GM12872 (cell line): ENCODE measurements around the gene ANAPC2.

Source experiments
- CTCF ChIP-seq: IDR thresholded peaks from 3 replicates; pipeline ENCODE4 v1.5.1; 2011; ENCODE audit warnings: low read depth, mild to moderate bottlenecking, low read length, moderate library complexity; ENCODE audit not compliant: insufficient read depth

ANAPC2 gene

GRCh38 chr9:137167277-137167746 lies 21.0 kb downstream of the ANAPC2 start:
- no peak for TF ChIP-seq CTCF

- TF ChIP-seq CTCF = no peak
Measured at GRCh38 chr9:137166380-137167229, 21.8 kb downstream of the ANAPC2 start.

- no peak for TF ChIP-seq CTCF
Measured at GRCh38 chr9:137165250-137165836, 23.0 kb downstream of the ANAPC2 start.

- TF ChIP-seq CTCF = no peak
Measured at GRCh38 chr9:137164370-137165249, 23.8 kb downstream of the ANAPC2 start.

- no peak for TF ChIP-seq CTCF
Measured at GRCh38 chr9:137163805-137164204, 24.6 kb downstream of the ANAPC2 start.

- no peak for TF ChIP-seq CTCF
Measured at GRCh38 chr9:137163365-137163715, 25.0 kb downstream of the ANAPC2 start.
